ENCODE results near the gene SNAP47. TPM values are rescaled to one million over a fixed set of nuclear protein-coding genes. Genes with fewer than 3 reads are reported as not detected.
A peak's percentile ranks its signal among the peaks of the same experiment; 100 is the strongest.

SNAP47 gene
- total and polyA plus RNA-seq, 2 donors (not counting 3 experiments of a cell fraction or from before 2014, with no cell fraction given), result 24.0 to 32.7 TPM

GRCh38 chr1:227823537-227823936 lies 88.3 kb downstream of the SNAP47 start:
- TF ChIP-seq FOS (IDR thresholded peaks at IDR 0.05; ENCODE audit: borderline replicate concordance, insufficient read depth, low read length), result no peak
- Histone ChIP-seq H3K9me1 (replicated peaks; ENCODE audit: control insufficient read depth, extremely low read depth, insufficient read depth, low read length) (no peaks in the 10 kb centered on the region), H3K27ac (ENCODE audit: insufficient read depth, low read depth, low read length) (no peak overlapping the region), H3K9me3 (replicated peaks; ENCODE audit: control insufficient read depth, insufficient read depth, low read length) (no peaks in the 10 kb centered on the region), H2AFZ (ENCODE audit: low read depth, low read length) (no peak overlapping the region), H3K4me3 (replicated peaks in 1 of 3; ENCODE audit: insufficient read depth in 1 of 3, low read depth in 1 of 3, low read length in 3 of 3) (no peak overlapping the region), H3K79me2 (ENCODE audit: control insufficient read depth, insufficient read depth, low read length) (no peaks in the 10 kb centered on the region), H3K27me3 (ENCODE audit: control insufficient read depth in 2 of 2, insufficient read depth in 2 of 2, low read length in 2 of 2) (no peaks in the 10 kb centered on the region), H3K4me1 (ENCODE audit: control insufficient read depth, extremely low read depth, insufficient read depth, low read length) (no peaks in the 10 kb centered on the region), H3K9ac (replicated peaks; ENCODE audit: extremely low read depth, insufficient read depth, low read length) (no peak overlapping the region), H3K36me3 (ENCODE audit: control insufficient read depth in 2 of 2, extremely low read depth in 1 of 2, insufficient read depth in 2 of 2, low read length in 2 of 2) (no peaks in the 10 kb centered on the region), H4K20me1 (replicated peaks; ENCODE audit: control insufficient read depth, extremely low read depth, insufficient read depth, low read length) (no peaks in the 10 kb centered on the region), H3K4me2 (ENCODE audit: insufficient read depth, low read length) (no peak overlapping the region)
- intact Hi-C loops (cut with micrococcal nuclease), result no loop called here
- BruUV-seq (replicated peaks), result no TSS peak
- FAIRE-seq (no peak), DNase-seq (ENCODE audit: low read depth, low spot score) (no peak)
- ChIA-PET POLR2A (no interaction called here), CTCF (no interaction called here)
- dilution Hi-C loops (cut with MboI; ENCODE audit: extremely low pct_ligation_motif_present, low sequenced_read_pairs), result no loop called here

GRCh38 chr1:227824204-227824603 lies 89.0 kb downstream of the SNAP47 start:
- DNase-seq (ENCODE audit: low read depth, low spot score) (no peak), FAIRE-seq (peak; percentile 33)
- Histone ChIP-seq H3K4me2 (ENCODE audit: insufficient read depth, low read length) (no peak overlapping the region), H3K9me3 (replicated peaks; ENCODE audit: control insufficient read depth, insufficient read depth, low read length) (no peaks in the 10 kb centered on the region), H2AFZ (ENCODE audit: low read depth, low read length) (no peak overlapping the region), H3K4me3 (replicated peaks in 1 of 3; ENCODE audit: insufficient read depth in 1 of 3, low read depth in 1 of 3, low read length in 3 of 3) (no peak overlapping the region), H3K9me1 (replicated peaks; ENCODE audit: control insufficient read depth, extremely low read depth, insufficient read depth, low read length) (no peaks in the 10 kb centered on the region), H3K4me1 (ENCODE audit: control insufficient read depth, extremely low read depth, insufficient read depth, low read length) (no peaks in the 10 kb centered on the region), H3K27ac (ENCODE audit: insufficient read depth, low read depth, low read length) (no peak overlapping the region), H4K20me1 (replicated peaks; ENCODE audit: control insufficient read depth, extremely low read depth, insufficient read depth, low read length) (no peaks in the 10 kb centered on the region), H3K79me2 (ENCODE audit: control insufficient read depth, insufficient read depth, low read length) (no peaks in the 10 kb centered on the region), H3K27me3 (ENCODE audit: control insufficient read depth in 2 of 2, insufficient read depth in 2 of 2, low read length in 2 of 2) (no peaks in the 10 kb centered on the region), H3K36me3 (ENCODE audit: control insufficient read depth in 2 of 2, extremely low read depth in 1 of 2, insufficient read depth in 2 of 2, low read length in 2 of 2) (no peaks in the 10 kb centered on the region), H3K9ac (replicated peaks; ENCODE audit: extremely low read depth, insufficient read depth, low read length) (no peak overlapping the region)
- ChIA-PET POLR2A (no interaction called here), CTCF (no interaction called here)
- dilution Hi-C loops (cut with MboI; ENCODE audit: extremely low pct_ligation_motif_present, low sequenced_read_pairs), result no loop called here
- no TSS peak for BruUV-seq (replicated peaks)
- intact Hi-C loops (cut with micrococcal nuclease), result no loop called here
- TF ChIP-seq POLR2A (IDR thresholded peaks at IDR 0.05; ENCODE audit: low read depth, low read length) (no peak), GATA2 (IDR thresholded peaks at IDR 0.05; ENCODE audit: insufficient read depth, insufficient read length, low read depth, low read length) (no peak), POLR2AphosphoS5 (IDR thresholded peaks at IDR 0.05; ENCODE audit: insufficient read depth, low read depth, low read length) (no peak), EZH2 (IDR thresholded peaks at IDR 0.05; ENCODE audit: borderline replicate concordance, low read depth, low read length, severe bottlenecking) (no peak), MYC (IDR thresholded peaks at IDR 0.05; ENCODE audit: low read depth, low read length) (no peak), CTCF (IDR thresholded peaks at IDR 0.05; ENCODE audit: extremely low read depth in 1 of 2, insufficient read depth in 1 of 2, low read depth in 1 of 2, low read length in 2 of 2) (no peak), JUN (IDR thresholded peaks at IDR 0.05; ENCODE audit: borderline replicate concordance, insufficient read depth, insufficient read length, low read depth) (no peak), FOS (IDR thresholded peaks at IDR 0.05; ENCODE audit: borderline replicate concordance, insufficient read depth, low read length) (no peak), MAX (IDR thresholded peaks at IDR 0.05; ENCODE audit: insufficient read depth, insufficient read length) (no peak)

All from endothelial cell of umbilical vein (primary cell).